ENCODE results near the gene GAK.
"Not testable (repeated sequence)": the region's sequence is repeated elsewhere in the genome, so short reads cannot be mapped to it uniquely, and the experiment has no call there.

GAK gene

GRCh38 chr4:806979-807378 is 125.1 kb downstream of the GAK start:
- not testable (repeated sequence) for DNase-seq

GRCh38 chr4:804804-805203 is 127.3 kb downstream of the GAK start:
- no peak for DNase-seq

- DNase-seq, result no peak
Measured at GRCh38 chr4:803884-804283, 128.2 kb downstream of the GAK start.

- no peak for DNase-seq
Measured at GRCh38 chr4:801436-802124, 130.5 kb downstream of the GAK start.
